ENCODE measurements around the gene LSAMP. TPM values are rescaled to one million over a fixed set of nuclear protein-coding genes. Genes with fewer than 3 reads are reported as not detected.

The LSAMP gene
- total and polyA plus RNA-seq, 4 experiments from 2014 or later: not detected

DNA sequence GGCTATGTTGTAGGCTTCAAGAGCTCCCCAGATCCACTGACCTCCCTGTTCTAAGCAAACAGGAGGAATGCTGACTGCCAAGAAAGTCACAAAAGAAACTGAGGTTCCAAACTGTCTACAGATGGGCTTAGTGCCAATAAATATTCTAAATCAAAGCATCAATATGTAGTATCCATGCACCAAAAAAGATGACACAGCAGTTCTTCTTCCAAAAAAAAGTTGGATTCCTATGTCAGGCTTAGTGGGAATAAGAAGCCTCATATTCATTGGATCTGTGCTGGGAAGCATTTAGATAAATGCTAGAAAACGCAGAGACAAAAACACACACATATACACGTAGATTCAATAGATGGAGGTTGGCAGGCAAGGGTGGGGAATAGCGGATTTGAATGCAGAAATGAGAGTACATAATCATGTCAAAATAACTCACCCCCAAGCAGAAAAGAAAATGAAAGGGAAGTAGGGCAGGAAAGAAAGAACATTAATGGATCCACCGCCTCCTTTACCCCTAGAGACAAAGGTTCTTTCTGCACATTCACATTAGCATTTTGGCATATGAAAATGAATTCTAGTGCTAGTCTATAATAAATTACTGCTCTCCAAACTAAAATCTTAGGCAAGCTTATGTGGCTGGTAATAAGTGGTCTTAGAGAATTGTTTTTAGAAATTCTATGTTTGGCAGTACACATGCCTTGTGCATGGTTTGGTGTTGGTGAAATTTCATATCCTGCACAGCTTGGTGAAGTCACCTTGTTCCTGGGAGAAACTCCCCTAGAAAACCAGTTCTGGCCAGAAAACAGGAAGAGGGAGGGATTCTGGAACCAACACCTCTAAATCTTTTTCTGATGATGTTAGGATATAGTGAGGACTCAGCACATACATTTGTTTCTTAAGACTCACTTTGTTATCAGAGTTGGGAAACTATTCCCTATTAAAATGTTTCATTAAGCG is 283.4 kb downstream of the LSAMP start:
- ChIA-PET CTCF (ENCODE audit: partially characterized antibody) (no interaction called here), POLR2A (ENCODE audit: partially characterized antibody) (no interaction called here)
- Mint-ChIP-seq H3K9me3 (peaks cover 0 to 4% (median 0%) of the 10 kb centered on the region in 8 donors), H3K27ac (no peak overlapping the region), H3K4me1 (no peaks in the 10 kb centered on the region), H3K27me3 (no peaks in the 10 kb centered on the region), H3K4me3 (no peak overlapping the region), H3K36me3 (no peaks in the 10 kb centered on the region)
- Histone ChIP-seq H3K4me3 (ENCODE audit: low read length in 2 of 2) (no peak overlapping the region), H3K27ac (ENCODE audit: low read depth, low read length) (no peak overlapping the region), H3K36me3 (ENCODE audit: insufficient read depth, low read length) (no peaks in the 10 kb centered on the region), H3K4me1 (ENCODE audit: insufficient read depth, low read length) (no peaks in the 10 kb centered on the region), H3K27me3 (ENCODE audit: insufficient read depth, low read length) (no peaks in the 10 kb centered on the region), H3K9me3 (ENCODE audit: control insufficient read depth in 1 of 2, low read length in 2 of 2) (no peaks in the 10 kb centered on the region)
- DNase-seq: no peak
- intact Hi-C loops (cut with micrococcal nuclease): no loop called here

DNA sequence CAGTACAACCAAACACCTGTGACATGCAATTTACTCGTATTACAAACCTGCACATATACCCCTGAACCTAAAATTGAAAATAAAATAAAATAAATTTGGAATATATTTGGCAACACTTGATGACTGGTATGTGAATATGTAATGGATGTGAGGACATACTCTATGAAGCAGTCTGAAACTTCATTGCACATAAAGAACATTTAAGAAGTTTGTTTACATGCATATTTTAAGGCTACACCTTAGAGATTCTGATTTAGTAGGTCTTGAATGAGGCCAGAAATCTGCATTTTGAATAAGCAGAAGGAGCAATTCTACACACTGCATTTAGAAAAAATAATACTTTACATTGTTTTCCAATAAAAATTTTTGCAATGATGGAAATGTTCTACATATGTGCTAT is 284.7 kb downstream of the LSAMP start:
- Histone ChIP-seq H3K36me3 (ENCODE audit: insufficient read depth, low read length) (no peaks in the 10 kb centered on the region), H3K27me3 (ENCODE audit: insufficient read depth, low read length) (no peaks in the 10 kb centered on the region), H3K9me3 (ENCODE audit: control insufficient read depth in 1 of 2, low read length in 2 of 2) (no peaks in the 10 kb centered on the region), H3K4me1 (ENCODE audit: insufficient read depth, low read length) (no peaks in the 10 kb centered on the region), H3K4me3 (ENCODE audit: low read length in 2 of 2) (no peak overlapping the region), H3K27ac (ENCODE audit: low read depth, low read length) (no peak overlapping the region)
- H3K36me3 Mint-ChIP-seq: no peaks in the 10 kb centered on the region
- intact Hi-C loops (cut with micrococcal nuclease): no loop called here
- no peak for DNase-seq
- no peaks in the 10 kb centered on the region for H3K4me1 Mint-ChIP-seq
- ChIA-PET POLR2A (ENCODE audit: partially characterized antibody) (no interaction called here), CTCF (ENCODE audit: partially characterized antibody) (no interaction called here)
- no peak overlapping the region for H3K4me3 Mint-ChIP-seq
- peak overlapping the region in 1 of 7 donors; percentile 40 for H3K27ac Mint-ChIP-seq
- H3K27me3 Mint-ChIP-seq: no peaks in the 10 kb centered on the region
- H3K9me3 Mint-ChIP-seq: peaks cover 0 to 4% (median 0%) of the 10 kb centered on the region in 8 donors

DNA sequence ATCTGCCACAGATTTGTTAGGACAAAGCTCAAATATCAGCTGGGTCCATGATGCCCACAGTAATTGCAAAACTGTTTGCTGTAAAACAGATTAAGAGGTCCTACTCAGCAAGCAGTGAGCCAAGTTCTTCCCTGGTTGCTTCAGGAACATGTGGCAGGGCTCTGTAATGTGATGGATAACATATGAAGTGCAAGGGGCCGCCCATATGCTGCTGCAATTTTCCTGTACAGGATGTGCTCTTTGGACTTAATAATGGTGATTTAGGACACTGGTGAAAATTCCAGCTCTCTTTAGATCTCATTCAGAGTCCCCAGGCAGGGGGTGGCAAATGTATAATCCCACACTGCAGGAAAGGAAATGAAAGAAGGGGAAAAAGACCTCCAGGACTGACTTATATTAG is 289.4 kb downstream of the LSAMP start:
- no peaks in the 10 kb centered on the region for H3K36me3 Mint-ChIP-seq
- H3K36me3 ChIP-seq (ENCODE audit: insufficient read depth, low read length): no peaks in the 10 kb centered on the region
- no peak overlapping the region for H3K27ac ChIP-seq (ENCODE audit: low read depth, low read length)
- H3K27me3 Mint-ChIP-seq: no peaks in the 10 kb centered on the region
- H3K27ac Mint-ChIP-seq: no peak overlapping the region
- intact Hi-C loops (cut with micrococcal nuclease): no loop called here
- ChIA-PET CTCF (ENCODE audit: partially characterized antibody) (no interaction called here), POLR2A (ENCODE audit: partially characterized antibody) (no interaction called here)
- no peaks in the 10 kb centered on the region for H3K4me1 Mint-ChIP-seq
- H3K4me3 ChIP-seq (ENCODE audit: low read length in 2 of 2): no peak overlapping the region
- H3K4me1 ChIP-seq (ENCODE audit: insufficient read depth, low read length): no peaks in the 10 kb centered on the region
- DNase-seq: no peak
- H3K4me3 Mint-ChIP-seq: no peak overlapping the region
- H3K9me3 Mint-ChIP-seq: peaks cover 0 to 4% (median 2%) of the 10 kb centered on the region in 8 donors
- no peaks in the 10 kb centered on the region for H3K27me3 ChIP-seq (ENCODE audit: insufficient read depth, low read length)
- H3K9me3 ChIP-seq (ENCODE audit: control insufficient read depth in 1 of 2, low read length in 2 of 2): no peaks in the 10 kb centered on the region

DNA sequence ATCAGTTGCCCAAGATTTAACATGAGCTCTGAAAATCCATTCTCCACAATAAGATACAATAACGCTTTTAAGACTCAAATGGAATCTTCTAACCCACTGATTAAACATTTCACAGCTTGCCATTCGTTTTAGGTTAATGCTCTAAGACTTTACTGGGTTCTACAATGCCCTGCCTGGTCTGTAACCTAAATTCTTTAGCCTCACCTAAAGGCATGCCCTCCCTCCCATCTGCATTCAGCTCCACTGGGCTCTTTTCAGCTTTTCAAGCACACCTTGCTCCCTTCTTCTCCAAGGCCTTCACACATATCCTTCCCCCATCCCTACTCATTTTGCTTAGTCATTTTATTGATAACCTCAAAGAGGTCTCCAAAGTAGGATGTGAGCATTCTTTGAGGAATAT is 290.9 kb downstream of the LSAMP start:
- CTCF ChIA-PET (ENCODE audit: partially characterized antibody): no interaction called here
- H3K4me3 Mint-ChIP-seq: no peak overlapping the region
- no peaks in the 10 kb centered on the region for H3K4me1 Mint-ChIP-seq

DNA sequence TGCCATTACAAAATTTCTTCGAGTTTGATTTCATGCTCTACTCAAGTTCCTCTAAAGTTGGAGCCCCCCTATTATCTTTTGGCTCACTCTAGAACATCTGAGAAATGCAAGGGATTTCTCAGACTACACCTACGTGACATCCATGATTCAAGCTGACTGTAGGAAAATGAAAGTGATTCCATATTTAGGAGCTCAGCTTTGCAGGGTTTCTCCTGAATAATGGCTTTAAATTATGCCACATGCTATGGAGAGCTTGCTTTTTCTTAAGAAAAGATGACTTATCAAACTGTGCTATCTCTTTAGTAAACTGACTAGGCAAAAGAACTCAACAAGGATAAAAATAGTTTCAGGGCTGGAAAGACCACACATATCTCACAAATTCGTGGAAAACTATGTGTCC is 292.1 kb downstream of the LSAMP start:
- H3K4me3 Mint-ChIP-seq: no peak overlapping the region
- ChIA-PET CTCF (ENCODE audit: partially characterized antibody) (no interaction called here), POLR2A (ENCODE audit: partially characterized antibody) (no interaction called here)
- H3K4me3 ChIP-seq (ENCODE audit: low read length in 2 of 2): no peak overlapping the region
- no peaks in the 10 kb centered on the region for H3K36me3 ChIP-seq (ENCODE audit: insufficient read depth, low read length)
- H3K4me1 Mint-ChIP-seq: no peaks in the 10 kb centered on the region
- H3K4me1 ChIP-seq (ENCODE audit: insufficient read depth, low read length): no peaks in the 10 kb centered on the region
- no peak for DNase-seq
- peaks cover 0 to 6% (median 3%) of the 10 kb centered on the region in 8 donors for H3K9me3 Mint-ChIP-seq
- H3K27ac ChIP-seq (ENCODE audit: low read depth, low read length): no peak overlapping the region
- H3K27me3 ChIP-seq (ENCODE audit: insufficient read depth, low read length): no peaks in the 10 kb centered on the region
- no peaks in the 10 kb centered on the region for H3K27me3 Mint-ChIP-seq
- no peaks in the 10 kb centered on the region for H3K36me3 Mint-ChIP-seq
- H3K27ac Mint-ChIP-seq: no peak overlapping the region
- no peaks in the 10 kb centered on the region for H3K9me3 ChIP-seq (ENCODE audit: control insufficient read depth in 1 of 2, low read length in 2 of 2)
- intact Hi-C loops (cut with micrococcal nuclease): no loop called here

More for the DNA sequence above, 290.9 kb downstream of the LSAMP start:
- no peak overlapping the region for H3K4me3 ChIP-seq (ENCODE audit: low read length in 2 of 2)
- H3K36me3 Mint-ChIP-seq: no peaks in the 10 kb centered on the region
- H3K9me3 Mint-ChIP-seq: peaks cover 0 to 6% (median 3%) of the 10 kb centered on the region in 8 donors
- DNase-seq: no peak
- intact Hi-C loops (cut with micrococcal nuclease): no loop called here
- H3K27me3 ChIP-seq (ENCODE audit: insufficient read depth, low read length): no peaks in the 10 kb centered on the region
- H3K4me1 ChIP-seq (ENCODE audit: insufficient read depth, low read length): no peaks in the 10 kb centered on the region
- POLR2A ChIA-PET (ENCODE audit: partially characterized antibody): no interaction called here
- no peak overlapping the region for H3K27ac ChIP-seq (ENCODE audit: low read depth, low read length)
- H3K9me3 ChIP-seq (ENCODE audit: control insufficient read depth in 1 of 2, low read length in 2 of 2): no peaks in the 10 kb centered on the region
- H3K27ac Mint-ChIP-seq: no peak overlapping the region
- H3K36me3 ChIP-seq (ENCODE audit: insufficient read depth, low read length): no peaks in the 10 kb centered on the region
- H3K27me3 Mint-ChIP-seq: no peaks in the 10 kb centered on the region

DNA sequence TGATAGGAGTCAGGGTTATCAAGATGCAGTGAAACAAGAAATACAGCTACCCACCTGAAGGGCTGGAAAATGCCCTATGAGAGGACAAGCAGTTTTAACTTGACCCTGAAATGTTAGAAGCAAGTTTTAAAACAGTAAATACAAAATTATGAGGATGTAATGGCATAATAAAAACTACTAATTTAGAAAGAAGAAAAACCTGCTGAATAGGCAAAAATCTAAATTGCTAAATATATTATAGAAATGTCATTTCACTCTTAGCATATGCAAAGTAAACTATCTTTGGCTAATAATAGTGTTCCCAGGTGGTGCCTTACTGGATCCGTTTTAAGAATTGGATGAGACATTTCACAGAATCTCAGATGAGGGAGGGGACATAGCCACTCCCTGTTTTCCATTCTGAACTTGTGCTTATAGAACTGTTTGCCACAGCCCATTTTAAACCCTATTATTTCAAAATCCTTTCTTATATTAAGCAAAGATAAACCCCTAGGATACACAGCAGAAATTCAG is 294.6 kb downstream of the LSAMP start:
- peaks cover 0 to 18% (median 6%) of the 10 kb centered on the region in 8 donors for H3K9me3 Mint-ChIP-seq
- no peaks in the 10 kb centered on the region for H3K4me1 ChIP-seq (ENCODE audit: insufficient read depth, low read length)
- H3K9me3 ChIP-seq (ENCODE audit: control insufficient read depth in 1 of 2, low read length in 2 of 2): no peaks in the 10 kb centered on the region
- H3K27ac Mint-ChIP-seq: no peak overlapping the region
- no peak overlapping the region for H3K27ac ChIP-seq (ENCODE audit: low read depth, low read length)
- no peak for DNase-seq
- ChIA-PET POLR2A (ENCODE audit: partially characterized antibody) (no interaction called here), CTCF (ENCODE audit: partially characterized antibody) (no interaction called here)
- H3K36me3 ChIP-seq (ENCODE audit: insufficient read depth, low read length): no peaks in the 10 kb centered on the region
- H3K4me3 ChIP-seq (ENCODE audit: low read length in 2 of 2): no peak overlapping the region
- intact Hi-C loops (cut with micrococcal nuclease): no loop called here
- no peaks in the 10 kb centered on the region for H3K27me3 ChIP-seq (ENCODE audit: insufficient read depth, low read length)
- no peak overlapping the region for H3K4me3 Mint-ChIP-seq
- H3K36me3 Mint-ChIP-seq: no peaks in the 10 kb centered on the region
- H3K4me1 Mint-ChIP-seq: no peaks in the 10 kb centered on the region
- no peaks in the 10 kb centered on the region for H3K27me3 Mint-ChIP-seq

DNA sequence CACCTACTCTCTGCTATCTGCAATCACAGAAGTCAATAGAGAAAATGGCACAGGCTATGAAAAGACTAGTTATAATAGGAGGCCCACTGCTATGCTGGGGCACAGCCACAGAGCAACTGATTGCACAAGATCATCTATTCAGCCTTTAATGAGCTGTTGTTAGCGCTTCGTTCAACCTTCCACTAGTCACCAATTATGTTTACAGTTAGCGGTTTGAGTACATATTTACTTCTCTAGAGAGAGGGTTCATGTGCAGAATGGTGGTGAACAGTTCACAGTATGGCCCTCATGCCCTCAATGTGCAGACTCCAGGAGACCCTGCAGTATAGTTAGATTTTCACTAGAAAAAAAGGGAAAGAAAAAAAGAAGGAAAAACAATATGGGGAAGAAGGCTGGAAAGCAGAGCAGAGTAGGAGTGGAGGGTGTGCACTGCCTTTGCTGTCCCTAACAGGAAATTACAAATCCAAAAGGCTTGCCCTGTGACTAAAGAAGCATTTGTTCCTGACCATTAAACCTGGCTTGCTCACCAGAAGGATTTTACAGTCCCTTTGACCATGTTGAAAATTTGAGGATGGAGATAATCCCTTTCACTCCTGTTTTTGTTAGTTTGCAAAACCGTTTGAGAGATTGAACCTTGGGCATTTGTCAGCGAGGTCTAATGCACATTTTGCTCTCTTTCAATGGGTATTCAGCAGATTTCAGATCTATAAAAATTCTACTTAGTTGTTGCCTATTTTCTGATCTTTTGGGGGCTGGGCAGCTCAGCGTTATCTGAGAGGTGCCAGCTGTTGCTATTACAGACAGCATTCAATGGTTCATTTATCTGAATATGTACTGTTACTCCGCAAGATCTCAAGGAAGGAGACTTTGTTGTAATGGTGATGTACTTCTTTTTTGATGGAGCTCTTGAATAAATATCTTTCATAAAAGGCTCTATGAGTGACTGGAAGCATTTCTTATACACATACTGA is 296.1 kb downstream of the LSAMP start:
- Histone ChIP-seq H3K9me3 (ENCODE audit: control insufficient read depth in 1 of 2, low read length in 2 of 2) (no peaks in the 10 kb centered on the region), H3K36me3 (ENCODE audit: insufficient read depth, low read length) (no peaks in the 10 kb centered on the region), H3K4me1 (ENCODE audit: insufficient read depth, low read length) (no peaks in the 10 kb centered on the region), H3K4me3 (ENCODE audit: low read length in 2 of 2) (no peak overlapping the region), H3K27ac (ENCODE audit: low read depth, low read length) (no peak overlapping the region), H3K27me3 (ENCODE audit: insufficient read depth, low read length) (no peaks in the 10 kb centered on the region)
- Mint-ChIP-seq H3K4me3 (no peak overlapping the region), H3K9me3 (peaks cover 0 to 18% (median 7%) of the 10 kb centered on the region in 8 donors), H3K4me1 (no peaks in the 10 kb centered on the region), H3K36me3 (no peaks in the 10 kb centered on the region), H3K27me3 (no peaks in the 10 kb centered on the region), H3K27ac (peak overlapping the region in 1 of 7 donors; percentile 65)
- POLR2A ChIA-PET (ENCODE audit: partially characterized antibody): no interaction called here
- CTCF ChIA-PET (ENCODE audit: partially characterized antibody): no interaction called here
- intact Hi-C loops (cut with micrococcal nuclease): no loop called here
- DNase-seq: no peak

Measured in CD4-positive, alpha-beta memory T cell (primary cell).